CD4-positive, alpha-beta T cell treated with Interleukin-21 for 1 hour (primary cell): ENCODE data around the gene PSMD7.

Experiments used
- DNase-seq: peaks from one replicate; pipeline ENCODE4 v3.0.0-alpha.2; 2020

The PSMD7 gene

GRCh38 chr16:74296432-74297144 is at the start of gene PSMD7:
TSS of gene PSMD7 (plus strand) at chr16:74296814. CDS start at chr16:74296915, 101 bp downstream.
- peak; percentile 89 for DNase-seq

GRCh38 chr16:74249254-74249653 is 47.4 kb upstream of the PSMD7 start:
- no peak for DNase-seq

GRCh38 chr16:74249846-74250245 is 46.8 kb upstream of the PSMD7 start:
- no peak for DNase-seq

GRCh38 chr16:74252329-74252728 is 44.3 kb upstream of the PSMD7 start:
- no peak for DNase-seq

- no peak for DNase-seq
Observed at GRCh38 chr16:74253161-74253938, 43.3 kb upstream of the PSMD7 start.

GRCh38 chr16:74257061-74257460 is 39.6 kb upstream of the PSMD7 start:
- no peak for DNase-seq

- no peak for DNase-seq
Observed at GRCh38 chr16:74261068-74261467, 35.5 kb upstream of the PSMD7 start.

- DNase-seq, result no peak
Observed at GRCh38 chr16:74264811-74265210, 31.8 kb upstream of the PSMD7 start.

- DNase-seq, result no peak
Observed at GRCh38 chr16:74268372-74268782, 28.2 kb upstream of the PSMD7 start.

- DNase-seq, result no peak
Observed at GRCh38 chr16:74271872-74272271, 24.7 kb upstream of the PSMD7 start.

- no peak for DNase-seq
Observed at GRCh38 chr16:74275031-74275636, 21.5 kb upstream of the PSMD7 start.

- no peak for DNase-seq
Observed at GRCh38 chr16:74275711-74276110, 20.9 kb upstream of the PSMD7 start.

- no peak for DNase-seq
Observed at GRCh38 chr16:74277974-74278373, 18.6 kb upstream of the PSMD7 start.

- no peak for DNase-seq
Observed at GRCh38 chr16:74279266-74279665, 17.3 kb upstream of the PSMD7 start.

GRCh38 chr16:74279805-74280204 is 16.8 kb upstream of the PSMD7 start:
- DNase-seq, result no peak

- DNase-seq, result no peak
Observed at GRCh38 chr16:74280448-74280847, 16.2 kb upstream of the PSMD7 start.

- no peak for DNase-seq
Observed at GRCh38 chr16:74281300-74281699, 15.3 kb upstream of the PSMD7 start.

GRCh38 chr16:74283716-74284115 is 12.9 kb upstream of the PSMD7 start:
- no peak for DNase-seq

- no peak for DNase-seq
Observed at GRCh38 chr16:74288065-74288464, 8.5 kb upstream of the PSMD7 start.

- DNase-seq, result no peak
Observed at GRCh38 chr16:74290356-74290755, 6.3 kb upstream of the PSMD7 start.

- no peak for DNase-seq
Observed at GRCh38 chr16:74291176-74291575, 5.4 kb upstream of the PSMD7 start.

- DNase-seq, result no peak
Observed at GRCh38 chr16:74291577-74292208, 4.9 kb upstream of the PSMD7 start.

GRCh38 chr16:74296104-74296431 is 546 bp upstream of the PSMD7 start:
- DNase-seq, result no peak
